Psoas muscle (tissue), 8 donors: ENCODE results near the gene PANX1. TPM values are rescaled to one million over a fixed set of nuclear protein-coding genes. Genes with fewer than 3 reads are reported as not detected.

Experiments
- ATAC-seq, 4 donors: fragments of 200-7000 bp; cut with Tn5 transposase; one replicate each; pipeline ENCODE4 v1.9.1; 2020; ENCODE audit warnings: moderate library complexity in 3 of 4, mild to moderate bottlenecking in 2 of 4
- DNase-seq, 2 donors: peaks; one replicate each; pipeline ENCODE4 v3.0.0-alpha.2; 2020
- H3K27ac ChIP-seq: fragments of 200-600 bp; one replicate; pipeline ENCODE4 v1.8.0; 2022
- H3K27me3 ChIP-seq, 3 donors: fragments of 200-600 bp in 1 of 3; one replicate each; pipeline versions ENCODE4 v1.6.1 to v1.8.0; 2013 to 2022; ENCODE audit warnings: low read length in 2 of 3, mild to moderate bottlenecking in 2 of 3, moderate library complexity in 1 of 3; ENCODE audit not compliant: insufficient read depth in 3 of 3
- H3K36me3 ChIP-seq, 2 donors: fragments of 200-600 bp in 1 of 2; one replicate each; pipeline versions ENCODE4 v1.6.1 to v1.8.0; 2013 to 2022; ENCODE audit warnings: low read depth in 1 of 2, mild to moderate bottlenecking in 1 of 2, moderate library complexity in 1 of 2; ENCODE audit not compliant: insufficient read depth in 1 of 2
- H3K4me1 ChIP-seq: fragments of 200-600 bp; one replicate; pipeline ENCODE4 v1.8.0; 2022
- H3K4me3 ChIP-seq: fragments of 200-600 bp; one replicate; pipeline ENCODE4 v1.8.0; 2022; ENCODE audit warnings: mild to moderate bottlenecking
- H3K9me3 ChIP-seq: fragments of 200-600 bp; one replicate; pipeline ENCODE4 v1.8.0; 2022
- WGBS, 3 donors: extraction: QIAGEN DNeasy Blood & Tissue Kit; methylation state at CpG; one replicate each; pipeline versions ENCODE4 v1.1.6 to v1.1.7; 2013; 5-methylcytosine and 5-hydroxymethylcytosine counted together
- intact Hi-C, 2 donors: fragments of 100-400 bp; cut with DNase I; formaldehyde crosslinking; loops; one replicate each; pipeline versions ENCODE4 v1.11.0 to v1.14.2; 2022
- polyA plus RNA-seq, 3 donors: library from polyadenylated mRNA; stranded (reverse); fragments of 200-250 nt; gene quantifications; one replicate each; pipeline ENCODE4 v1.2.3, GENCODE V29; 2013
- total RNA-seq, 4 donors: library from RNA; stranded (reverse); fragmentation: NEBNext Ultra II Directional in 2 of 4; extraction: Animal tissue kit (Norgen Biotek cat#: 25700) in 2 of 4; gene quantifications; one replicate each; pipeline versions ENCODE4 v1.2.1 to v1.2.4, GENCODE V29; 2021 to 2023
- TF ChIP-seq, protein P1 (sequence below): fragments of 200-600 bp; IDR thresholded peaks from one replicate; pipeline ENCODE4 v1.8.0; 2022; ENCODE audit warnings: antibody characterized with exemption
- donor health status: healthy with polysubstance abuse.
- donor health status: DM: no; HTN: no; CAD: no; lungs with moderate emphysema.
- donor health status: Bipolar disorder and iron deficiency.
- donor health status: healthy.
- donor health status: DM: yes; HTN: yes; CAD: no.
- donor health status: DM: no; HTN: no; CAD: no.
- donor health status: DM: no; HTN: no; CAD: no.
- donor health status: DM: yes; HTN: yes; CAD: no.

The PANX1 gene
- total and polyA plus RNA-seq, 7 donors = 9.2 to 87.2 (median 33.5) TPM

GRCh38 chr11:94090401-94090800, 38.2 kb upstream of the PANX1 start:
- whole genome bisulfite sequencing, 3 donors = 74 to 86% (median 86%) methylated on average over 1 of the region's 1 CpG
- no peak for DNase-seq
- Histone ChIP-seq H3K9me3 (no peaks in the 10 kb centered on the region), H3K4me3 (no peak overlapping the region), H3K4me1 (no peaks in the 10 kb centered on the region), H3K36me3 (no peaks in the 10 kb centered on the region), H3K27ac (no peak overlapping the region), H3K27me3 (no peaks in the 10 kb centered on the region)
- intact Hi-C loops = no loop called here
- TF ChIP-seq, protein P1, sequence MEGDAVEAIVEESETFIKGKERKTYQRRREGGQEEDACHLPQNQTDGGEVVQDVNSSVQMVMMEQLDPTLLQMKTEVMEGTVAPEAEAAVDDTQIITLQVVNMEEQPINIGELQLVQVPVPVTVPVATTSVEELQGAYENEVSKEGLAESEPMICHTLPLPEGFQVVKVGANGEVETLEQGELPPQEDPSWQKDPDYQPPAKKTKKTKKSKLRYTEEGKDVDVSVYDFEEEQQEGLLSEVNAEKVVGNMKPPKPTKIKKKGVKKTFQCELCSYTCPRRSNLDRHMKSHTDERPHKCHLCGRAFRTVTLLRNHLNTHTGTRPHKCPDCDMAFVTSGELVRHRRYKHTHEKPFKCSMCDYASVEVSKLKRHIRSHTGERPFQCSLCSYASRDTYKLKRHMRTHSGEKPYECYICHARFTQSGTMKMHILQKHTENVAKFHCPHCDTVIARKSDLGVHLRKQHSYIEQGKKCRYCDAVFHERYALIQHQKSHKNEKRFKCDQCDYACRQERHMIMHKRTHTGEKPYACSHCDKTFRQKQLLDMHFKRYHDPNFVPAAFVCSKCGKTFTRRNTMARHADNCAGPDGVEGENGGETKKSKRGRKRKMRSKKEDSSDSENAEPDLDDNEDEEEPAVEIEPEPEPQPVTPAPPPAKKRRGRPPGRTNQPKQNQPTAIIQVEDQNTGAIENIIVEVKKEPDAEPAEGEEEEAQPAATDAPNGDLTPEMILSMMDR = no peak
- no peak for ATAC-seq

GRCh38 chr11:94091091-94091490, 37.5 kb upstream of the PANX1 start:
- Histone ChIP-seq H3K4me1 (no peaks in the 10 kb centered on the region), H3K27me3 (no peaks in the 10 kb centered on the region), H3K27ac (no peak overlapping the region), H3K36me3 (no peaks in the 10 kb centered on the region), H3K4me3 (no peak overlapping the region), H3K9me3 (no peaks in the 10 kb centered on the region)
- TF ChIP-seq, protein P1 = no peak
- no peak for DNase-seq
- ATAC-seq = no peak
- intact Hi-C loops = no loop called here
- WGBS, 3 donors = 54 to 71% (median 65%) methylated on average over 1 of the region's 1 CpG

GRCh38 chr11:94100253-94100652, 28.4 kb upstream of the PANX1 start:
- Histone ChIP-seq H3K36me3 (no peaks in the 10 kb centered on the region), H3K4me3 (no peak overlapping the region), H3K9me3 (no peaks in the 10 kb centered on the region), H3K27ac (no peak overlapping the region), H3K4me1 (no peaks in the 10 kb centered on the region), H3K27me3 (no peaks in the 10 kb centered on the region)
- no peak for ATAC-seq
- TF ChIP-seq, protein P1 = no peak
- intact Hi-C loops = no loop called here
- DNase-seq = no peak

DNA sequence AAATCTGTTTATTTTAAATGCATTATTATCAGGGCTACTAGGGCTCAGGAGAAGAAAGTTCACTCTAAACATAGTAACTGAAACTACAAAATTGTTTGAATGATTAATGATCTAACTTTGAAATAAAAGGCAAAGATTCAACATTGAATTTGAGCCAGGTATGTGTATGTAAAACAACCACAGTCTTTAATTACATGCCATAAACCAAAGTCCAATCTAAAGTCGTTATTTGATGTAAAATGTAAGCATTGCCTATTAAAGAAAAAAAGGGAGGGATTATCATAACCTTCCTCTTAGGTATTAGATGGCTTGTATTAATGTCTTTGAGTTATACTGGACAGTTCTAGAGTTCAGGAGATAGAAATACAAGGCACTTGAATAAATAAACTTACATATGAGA, 25.2 kb upstream of the PANX1 start:
- Histone ChIP-seq H3K4me3 (no peak overlapping the region), H3K4me1 (no peaks in the 10 kb centered on the region), H3K9me3 (no peaks in the 10 kb centered on the region), H3K36me3 (no peaks in the 10 kb centered on the region), H3K27me3 (no peaks in the 10 kb centered on the region), H3K27ac (no peak overlapping the region)
- intact Hi-C loops = no loop called here
- ATAC-seq = no peak
- TF ChIP-seq, protein P1 = no peak
- 29 to 56% (median 40%) methylated on average over 1 of the region's 1 CpG for WGBS, 3 donors
- DNase-seq = no peak

DNA sequence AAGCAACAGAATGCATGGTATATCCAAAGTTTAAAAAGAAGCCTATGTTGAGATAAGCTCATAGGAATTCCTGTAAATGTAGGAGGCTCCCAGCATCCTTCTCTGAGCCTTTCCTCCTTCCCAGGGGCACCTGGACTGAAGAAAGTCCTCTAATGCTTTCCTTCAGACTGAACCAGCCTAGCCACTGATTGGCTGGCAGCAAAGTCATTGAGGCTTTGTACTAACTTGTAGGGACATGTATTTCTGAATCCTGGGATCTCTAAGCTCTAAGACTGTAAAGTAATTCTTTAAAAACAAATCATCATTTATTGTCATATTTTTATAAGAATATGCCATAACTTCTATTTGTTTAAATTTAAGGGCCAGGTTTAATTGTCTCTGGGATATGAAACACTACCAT, 23.9 kb upstream of the PANX1 start:
- no peaks in the 10 kb centered on the region for H3K27me3 ChIP-seq
- intact Hi-C loops = no loop called here
- DNase-seq = no peak

More for the DNA sequence above, 23.9 kb upstream of the PANX1 start:
- no peak for ATAC-seq
- TF ChIP-seq, protein P1 = no peak
- Histone ChIP-seq H3K9me3 (no peaks in the 10 kb centered on the region), H3K4me3 (no peak overlapping the region), H3K27ac (no peak overlapping the region), H3K4me1 (no peaks in the 10 kb centered on the region), H3K36me3 (no peaks in the 10 kb centered on the region)
